GM12891 (cell line): Measurements from ENCODE around the gene MAN1A1.

Source experiments
- DNase-seq: peaks from one replicate; pipeline ENCODE4 v3.0.0; 2011; ENCODE audit warnings: low spot score; ENCODE audit not compliant: insufficient read length
- FAIRE-seq: peaks from 2 replicates; lab custom pipeline; 2011; peaks lifted over from hg19 to GRCh38; lab: Jason Lieb, UNC
- PAX5 ChIP-seq: IDR thresholded peaks from 2 replicates; pipeline ENCODE4 v1.6.1; 2011; ENCODE audit warnings: low read length, moderate library complexity, mild to moderate bottlenecking; ENCODE audit not compliant: insufficient read depth, severe bottlenecking
- POLR2A ChIP-seq: IDR thresholded peaks from 2 replicates; pipeline ENCODE4 v1.6.1; 2011; ENCODE audit warnings: low read depth, low read length, control low read depth
- POLR2AphosphoS5 ChIP-seq: IDR thresholded peaks from 2 replicates; pipeline ENCODE4 v1.6.1; 2011; ENCODE audit warnings: low read depth, low read length, control low read depth
- POU2F2 ChIP-seq: IDR thresholded peaks from 2 replicates; pipeline ENCODE4 v1.6.1; 2011; ENCODE audit warnings: low read depth, mild to moderate bottlenecking, control low read depth, low read length, moderate library complexity
- SPI1 ChIP-seq: IDR thresholded peaks from 2 replicates; pipeline ENCODE4 v1.6.1; 2011; ENCODE audit warnings: low read depth, low read length, control low read depth
- TAF1 ChIP-seq: IDR thresholded peaks from 2 replicates; pipeline ENCODE4 v1.6.1; 2011; ENCODE audit warnings: low read depth, low read length, control low read depth

Gene MAN1A1

DNA sequence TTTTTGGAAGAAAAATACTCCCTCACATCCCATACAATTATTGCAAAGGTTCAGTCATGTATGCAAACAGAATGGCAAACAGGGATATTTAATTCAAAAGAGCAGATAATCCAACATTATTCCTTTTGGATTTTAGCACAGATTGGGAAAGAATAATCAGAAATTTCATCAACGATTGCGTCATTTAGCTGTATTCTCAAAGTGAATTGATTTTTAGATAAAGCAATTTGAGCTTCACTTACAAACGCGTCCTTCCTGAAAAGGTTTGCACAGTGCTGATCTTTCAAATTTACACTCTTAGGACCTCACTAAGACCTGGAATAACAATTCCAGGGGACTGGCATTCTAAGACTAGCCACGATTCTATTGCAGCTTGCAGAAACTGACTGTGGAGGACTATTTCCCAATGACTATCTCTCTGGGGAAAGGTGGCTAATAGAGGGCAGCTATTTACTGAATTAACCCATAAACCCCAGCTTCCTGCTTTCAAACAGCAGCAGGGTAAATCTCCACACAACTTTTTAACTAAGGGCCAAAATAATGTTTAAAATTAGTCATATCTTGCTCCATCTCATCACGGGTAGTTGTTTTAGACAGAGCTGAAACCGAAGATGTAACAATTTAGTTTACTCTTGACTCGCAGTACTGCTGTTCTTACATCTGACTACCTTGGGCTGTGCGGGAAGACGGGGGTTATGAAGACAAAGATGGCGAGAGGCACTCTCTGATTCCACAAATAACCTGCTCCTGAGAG lies 139.9 kb downstream of the MAN1A1 start:
- no peak for TF ChIP-seq POLR2AphosphoS5
- no peak for TF ChIP-seq SPI1
- no peak for TF ChIP-seq TAF1
- no peak for TF ChIP-seq POLR2A
- TF ChIP-seq POU2F2 = no peak
- no peak for TF ChIP-seq PAX5
- DNase-seq (no peak), FAIRE-seq (peak; percentile 69)

DNA sequence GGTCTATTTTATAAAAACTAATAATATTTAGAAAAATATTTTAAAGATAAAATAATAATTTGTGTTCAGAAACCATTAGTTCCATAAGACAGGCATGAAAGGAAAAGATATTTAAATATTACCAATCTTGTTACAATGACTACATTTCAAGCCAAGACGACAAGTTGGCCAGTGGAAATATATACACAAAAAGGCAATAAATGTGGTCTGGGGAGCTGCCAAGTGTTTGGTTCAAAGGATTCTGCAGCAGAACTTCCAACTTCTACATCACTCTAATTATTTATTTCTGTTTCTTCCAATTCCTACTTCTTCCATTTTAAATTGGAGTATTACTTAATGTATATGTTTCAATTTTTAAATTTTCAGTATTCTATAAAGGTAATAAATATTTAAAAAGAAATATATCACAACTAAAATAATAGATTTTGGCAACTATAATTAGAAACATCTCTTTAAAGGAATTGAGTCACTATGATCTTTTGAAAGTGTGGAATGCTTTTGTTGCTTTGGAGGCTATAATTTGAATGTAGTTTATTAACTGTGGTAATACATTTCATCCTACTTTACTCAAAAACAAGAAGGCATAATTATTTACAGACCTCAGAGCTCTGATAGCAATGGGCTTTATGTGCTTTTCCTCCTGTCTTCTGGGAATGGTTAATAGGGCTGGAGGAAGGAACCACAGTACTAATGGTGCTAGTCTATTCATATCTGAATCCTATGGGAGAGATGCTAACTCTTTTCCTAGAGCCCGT lies 141.4 kb downstream of the MAN1A1 start:
- DNase-seq (no peak), FAIRE-seq (no peak)
- no peak for TF ChIP-seq POLR2A
- TF ChIP-seq TAF1 = no peak
- no peak for TF ChIP-seq PAX5
- no peak for TF ChIP-seq POU2F2
- no peak for TF ChIP-seq SPI1
- no peak for TF ChIP-seq POLR2AphosphoS5

DNA sequence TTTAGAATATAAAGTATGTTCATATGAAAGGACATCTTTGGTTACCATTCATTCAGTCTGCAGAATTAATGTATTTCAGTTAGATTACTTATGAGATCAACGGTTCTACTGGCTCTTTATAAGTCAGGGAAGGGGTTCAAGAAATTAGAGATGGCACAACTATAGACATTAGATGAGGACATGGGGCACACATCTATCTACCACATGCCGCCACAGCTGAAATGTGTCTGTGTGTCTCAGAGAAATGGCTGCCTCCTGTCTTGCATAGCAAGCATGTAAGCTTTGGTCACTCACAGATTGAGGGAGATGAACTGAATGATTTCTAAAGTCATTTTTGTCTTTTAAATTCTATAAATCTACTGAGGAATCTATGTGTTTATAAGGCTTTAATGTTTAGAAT lies 142.2 kb downstream of the MAN1A1 start:
- DNase-seq (no peak), FAIRE-seq (peak; percentile 5)
- no peak for TF ChIP-seq POU2F2
- no peak for TF ChIP-seq TAF1
- TF ChIP-seq PAX5 = no peak
- TF ChIP-seq SPI1 = no peak
- TF ChIP-seq POLR2A = no peak
- no peak for TF ChIP-seq POLR2AphosphoS5

DNA sequence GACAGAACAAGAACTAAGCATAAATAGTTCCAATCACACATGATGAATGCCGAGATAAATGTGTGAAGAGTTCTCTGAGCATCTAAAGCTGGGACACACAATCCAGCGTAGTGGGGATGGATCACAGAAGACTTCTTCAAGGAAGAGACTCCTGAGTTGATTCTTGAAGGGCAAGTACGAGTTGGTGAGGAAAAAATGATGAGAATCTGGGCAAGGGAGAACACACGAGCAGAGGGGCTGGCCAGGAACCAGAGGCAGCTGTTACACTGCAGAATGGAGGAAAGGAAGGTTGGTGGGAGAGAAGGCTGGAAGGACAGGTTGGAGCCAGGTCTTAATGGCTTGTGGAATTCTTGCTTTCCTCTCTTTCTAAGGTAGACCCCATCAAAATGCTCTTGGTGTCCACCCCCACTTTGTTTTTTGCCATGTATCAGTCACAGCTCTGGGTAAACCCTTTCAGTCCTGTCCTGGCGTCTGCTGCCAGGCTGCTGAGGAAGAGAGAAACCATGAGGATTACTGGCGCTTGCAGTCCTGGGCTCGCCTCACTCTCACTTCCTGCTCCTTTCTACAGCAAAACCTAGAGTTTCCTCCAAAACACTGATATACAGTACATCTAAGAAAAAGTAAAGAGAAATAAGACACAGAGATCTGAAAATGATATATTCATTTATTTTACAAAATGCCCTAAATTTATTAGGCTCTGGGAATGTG lies 143.5 kb downstream of the MAN1A1 start:
- TF ChIP-seq SPI1 = peak; percentile 73
- TF ChIP-seq POLR2AphosphoS5 = no peak
- no peak for FAIRE-seq
- no peak for DNase-seq

DNA sequence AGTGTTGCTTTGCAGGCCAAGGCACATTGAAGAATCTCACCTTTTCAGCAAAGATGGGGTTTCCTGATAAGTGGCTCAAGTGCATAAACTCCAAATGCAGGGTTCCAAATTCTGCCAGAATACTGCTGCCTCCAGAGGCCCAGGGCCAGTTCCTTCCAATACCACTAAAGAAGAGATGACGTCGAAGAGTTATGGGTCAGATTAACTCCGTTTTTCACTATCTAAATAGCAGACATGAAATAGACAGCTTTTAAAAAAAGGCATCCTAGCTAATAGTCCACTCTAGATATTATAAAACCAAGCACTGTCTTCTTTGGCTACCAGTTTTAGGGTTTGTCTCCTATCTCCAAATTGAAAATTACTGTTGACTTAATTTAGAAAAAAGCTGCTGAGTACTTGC lies 144.8 kb downstream of the MAN1A1 start:
- DNase-seq (no peak), FAIRE-seq (no peak)
- no peak for TF ChIP-seq SPI1
- no peak for TF ChIP-seq POLR2AphosphoS5
- no peak for TF ChIP-seq POU2F2
- TF ChIP-seq TAF1 = no peak
- no peak for TF ChIP-seq POLR2A
- TF ChIP-seq PAX5 = no peak

DNA sequence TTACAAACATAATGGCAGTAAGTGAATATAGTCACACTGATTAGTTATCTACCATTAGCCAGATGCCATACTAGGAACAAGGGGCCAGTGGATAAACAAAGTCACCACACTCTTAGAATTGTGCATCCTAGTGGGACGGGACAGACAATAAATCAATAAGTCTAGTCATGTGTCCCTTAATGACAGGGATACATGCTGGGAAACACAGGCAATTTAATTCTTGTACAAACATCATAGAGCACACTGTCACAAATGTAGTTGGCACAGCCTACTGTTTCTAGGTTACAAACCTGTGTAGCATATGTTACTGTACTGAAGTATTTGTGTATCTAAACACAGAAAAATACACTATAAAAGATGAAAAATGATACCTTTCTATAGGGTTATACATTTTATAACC lies 148.1 kb downstream of the MAN1A1 start:
- no peak for TF ChIP-seq TAF1
- TF ChIP-seq POLR2AphosphoS5 = no peak
- TF ChIP-seq SPI1 = no peak
- TF ChIP-seq POU2F2 = no peak
- no peak for TF ChIP-seq POLR2A
- no peak for DNase-seq
- FAIRE-seq = no peak

DNA sequence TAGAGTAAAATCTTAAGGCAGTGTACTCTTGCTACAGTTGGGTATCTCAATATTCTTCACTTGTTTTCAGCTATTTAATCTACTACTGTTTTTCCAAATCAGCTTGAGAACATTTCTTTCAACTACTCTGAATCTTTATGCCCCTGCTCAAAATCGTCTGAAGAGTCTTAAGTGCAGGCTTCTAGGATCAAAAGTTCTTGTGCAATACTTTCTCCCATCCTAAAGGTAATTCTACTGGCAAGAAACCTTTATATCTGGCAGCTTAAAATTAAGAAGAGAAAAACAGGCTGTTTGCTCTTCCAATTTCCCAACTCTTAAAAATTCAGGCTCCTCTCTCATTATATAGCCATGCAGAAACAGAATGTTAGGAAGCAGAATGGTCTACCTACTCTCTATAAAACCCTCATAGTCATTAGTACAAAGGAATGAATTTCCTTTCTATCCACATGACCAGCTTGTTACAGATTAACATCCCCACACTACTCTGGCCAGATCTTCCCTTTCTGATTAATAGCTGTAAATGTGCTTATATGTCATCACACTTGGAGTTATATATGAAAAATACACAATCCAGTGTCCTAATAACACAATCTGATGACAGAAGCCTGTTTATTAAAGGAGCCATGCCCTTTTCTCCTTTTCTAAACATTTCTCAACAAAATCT lies 148.9 kb downstream of the MAN1A1 start:
- DNase-seq = no peak
- TF ChIP-seq POU2F2 = no peak
- TF ChIP-seq POLR2AphosphoS5 = no peak
- TF ChIP-seq SPI1 = no peak
- no peak for TF ChIP-seq PAX5
- TF ChIP-seq POLR2A = no peak
- no peak for TF ChIP-seq TAF1
- FAIRE-seq = peak; percentile 9

DNA sequence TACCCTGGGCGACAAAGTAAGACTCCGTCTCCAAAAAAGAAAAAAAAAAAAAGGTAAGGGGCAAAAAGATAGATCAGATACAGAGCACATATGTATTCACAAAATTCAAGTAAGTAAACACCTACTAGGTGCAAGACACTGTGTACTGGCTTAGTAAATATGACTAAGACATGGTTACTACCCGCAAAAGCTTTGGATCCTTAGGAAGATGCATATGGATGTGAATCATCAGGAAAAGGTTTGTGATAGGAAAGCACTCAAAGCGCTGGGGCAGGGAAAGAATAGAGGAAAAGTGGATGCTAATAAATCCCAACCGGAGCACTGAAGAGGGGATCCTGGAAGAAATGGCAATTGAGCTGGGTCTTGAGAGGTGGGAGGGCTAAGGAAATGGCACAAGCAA lies 152.3 kb downstream of the MAN1A1 start:
- no peak for TF ChIP-seq SPI1
- TF ChIP-seq PAX5 = no peak
- no peak for TF ChIP-seq POLR2AphosphoS5
- TF ChIP-seq TAF1 = no peak
- no peak for TF ChIP-seq POU2F2
- TF ChIP-seq POLR2A = no peak
- FAIRE-seq = no peak
- no peak for DNase-seq

DNA sequence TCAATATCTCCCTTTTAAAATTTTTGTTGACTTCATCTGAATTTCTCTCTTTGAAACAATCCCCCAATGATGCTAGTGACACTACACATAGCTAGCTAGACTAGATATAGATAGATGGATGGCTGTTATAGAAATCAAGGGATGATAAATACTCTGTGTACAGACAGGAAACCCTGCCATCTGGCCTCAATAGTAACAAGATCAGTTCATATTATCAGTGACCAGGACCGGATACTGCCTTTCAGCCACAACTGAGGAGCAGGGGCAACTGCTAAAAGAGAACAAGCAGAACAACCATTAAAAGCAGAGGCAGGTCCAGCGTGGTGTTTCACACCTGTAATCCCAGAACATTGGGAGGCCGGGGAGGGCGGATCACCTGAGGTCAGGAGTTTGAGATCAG lies 152.8 kb downstream of the MAN1A1 start:
- no peak for TF ChIP-seq POLR2AphosphoS5
- TF ChIP-seq TAF1 = no peak
- no peak for TF ChIP-seq PAX5
- FAIRE-seq = no peak
- no peak for DNase-seq
